GM12878 (cell line): ENCODE results near the gene PCID2. TPM values are rescaled to one million over a fixed set of nuclear protein-coding genes. Genes with fewer than 3 reads are reported as not detected.

ENCODE experiments used
- ATAC-seq: fragments of 200-7000 bp; cut with Tn5 transposase; 3 replicates; pipeline ENCODE4 v1.9.1; 2020; ENCODE audit warnings: mild to moderate bottlenecking, moderate library complexity
- BruUV-seq: library from RNA; stranded (reverse); fragments of 400-500 nt; replicated peaks from 2 replicates; lab custom pipeline; 2021; lab: Mats Ljungman, UMichigan
- CTCF ChIA-PET: fragments of 300-600 bp; sonication (Branson Sonifier 250); formaldehyde crosslinking; extraction: SDS; loops from one replicate; lab custom pipeline; 2021; ENCODE audit warnings: inconsistent platforms; lab: Yijun Ruan, JAX
- POLR2A ChIA-PET: fragments of 350-600 bp; formaldehyde crosslinking; extraction: SDS; loops from one replicate; lab custom pipeline; 2021; ENCODE audit warnings: inconsistent platforms; lab: Charles Lee
- RAD21 ChIA-PET: fragments of 300-600 bp; sonication (Branson Sonifier 250); formaldehyde crosslinking; loops from one replicate; lab custom pipeline; 2023; ENCODE audit warnings: antibody characterized with exemption; ENCODE audit not compliant: unreplicated experiment; lab: Charles Lee
- SMC1A ChIA-PET: fragments of 300-600 bp; sonication (Branson Sonifier 250); formaldehyde crosslinking; loops from one replicate; lab custom pipeline; 2023; ENCODE audit not compliant: unreplicated experiment, uncharacterized antibody; lab: Charles Lee
- DNase-seq: peaks from one replicate; pipeline ENCODE4 v3.0.0-alpha.2; 2011; ENCODE audit warnings: low read depth, low spot score
- FAIRE-seq: peaks from 3 replicates; lab custom pipeline; 2011; peaks lifted over from hg19 to GRCh38; lab: Jason Lieb, UNC
- H2AFZ ChIP-seq: 2 replicates; pipeline ENCODE4 v1.6.0; 2011; ENCODE audit warnings: low read depth, low read length, control low read depth; ENCODE audit not compliant: control insufficient read depth
- H3K27ac ChIP-seq: 2 replicates; pipeline ENCODE4 v1.5.1; 2011; ENCODE audit warnings: control low read depth; ENCODE audit not compliant: control insufficient read depth, insufficient read depth
- H3K27me3 ChIP-seq, 2 experiments: replicated peaks in 1 of 2; 2 replicates each; pipeline versions ENCODE4 v1.6.0 to v1.6.1; 2011; ENCODE audit warnings: low read length in 1 of 2; ENCODE audit not compliant: control insufficient read depth in 2 of 2, insufficient read depth in 2 of 2
- H3K36me3 ChIP-seq, 2 experiments: 2 replicates each; pipeline ENCODE4 v1.5.1; 2011; ENCODE audit warnings: low read length in 1 of 2; ENCODE audit not compliant: control insufficient read depth in 2 of 2, insufficient read depth in 2 of 2
- H3K4me1 ChIP-seq: 2 replicates; pipeline ENCODE4 v1.6.1; 2011; ENCODE audit warnings: mild to moderate bottlenecking, low read length, moderate library complexity, mixed read lengths; ENCODE audit not compliant: control insufficient read depth, insufficient read depth
- H3K4me2 ChIP-seq: 2 replicates; pipeline ENCODE4 v1.6.0; 2011; ENCODE audit warnings: control low read depth; ENCODE audit not compliant: control insufficient read depth, insufficient read depth
- H3K4me3 ChIP-seq: fragments of 200-600 bp; sonication (generic); 2 replicates; pipeline ENCODE4 v1.5.1; 2016
- H3K79me2 ChIP-seq: 2 replicates; pipeline ENCODE4 v1.6.0; 2011; ENCODE audit warnings: low read length; ENCODE audit not compliant: control insufficient read depth, insufficient read depth
- H3K9ac ChIP-seq: 2 replicates; pipeline ENCODE4 v1.8.0; 2011; ENCODE audit warnings: low read length, control low read depth, mixed read lengths; ENCODE audit not compliant: control insufficient read depth, insufficient read depth
- H3K9me3 ChIP-seq: replicated peaks from 3 replicates; pipeline ENCODE4 v1.5.1; 2011; ENCODE audit warnings: mild to moderate bottlenecking, low read length; ENCODE audit not compliant: control insufficient read depth, insufficient read depth
- H4K20me1 ChIP-seq: 2 replicates; pipeline ENCODE4 v1.6.0; 2011; ENCODE audit not compliant: control insufficient read depth, insufficient read depth
- DPF2 ChIP-seq: fragments of 450-650 bp; IDR thresholded peaks from 2 replicates; pipeline ENCODE4 v1.6.1; 2017; ENCODE audit warnings: mild to moderate bottlenecking
- NBN ChIP-seq: fragments of 450-650 bp; IDR thresholded peaks from 2 replicates; pipeline ENCODE4 v1.6.1; 2016
- PAX8 ChIP-seq: fragments of 450-650 bp; IDR thresholded peaks from 2 replicates; pipeline ENCODE4 v1.6.1; 2017; ENCODE audit warnings: mild to moderate bottlenecking, moderate library complexity
- RB1 ChIP-seq: fragments of 450-650 bp; formaldehyde crosslinking; IDR thresholded peaks from 2 replicates; pipeline ENCODE4 v1.6.1; 2017; ENCODE audit warnings: mild to moderate bottlenecking, borderline replicate concordance
- SUPT20H ChIP-seq: IDR thresholded peaks from 2 replicates; pipeline ENCODE4 v1.6.1; 2011; ENCODE audit warnings: low read depth, mild to moderate bottlenecking, low read length, moderate library complexity, borderline replicate concordance; ENCODE audit not compliant: control insufficient read depth
- TAF1 ChIP-seq: IDR thresholded peaks from 2 replicates; pipeline ENCODE4 v1.6.1; 2011; ENCODE audit warnings: mild to moderate bottlenecking, low read depth, low read length, borderline replicate concordance
- USF2 ChIP-seq: IDR thresholded peaks from 2 replicates; pipeline ENCODE4 v1.6.1; 2011; ENCODE audit warnings: low read depth, low read length, improper control_type of control experiment, borderline replicate concordance
- WGBS: methylation state at CpG from one replicate; pipeline ENCODE4 v1.1.6; 2016; ENCODE audit warnings: low lambda C conversion rate; ENCODE audit not compliant: insufficient replicate concordance, insufficient coverage; ENCODE audit errors: missing lambda C conversion rate; 5-methylcytosine and 5-hydroxymethylcytosine counted together
- in situ Hi-C: fragments of 300-500 bp; cut with MboI; formaldehyde crosslinking; loops from 9 replicates; pipeline ENCODE4 v1.14.3; 2018; ENCODE audit warnings: mixed read lengths
- intact Hi-C: fragments of 100-400 bp; cut with micrococcal nuclease; formaldehyde crosslinking; loops from one replicate; pipeline ENCODE4 v1.14.2; 2022; ENCODE audit not compliant: unreplicated experiment
- polyA plus RNA-seq, 11 experiments: library from polyadenylated mRNA; depleted of rRNA in 4 of 11; unstranded in 6 of 11; stranded (reverse) in 5 of 11; fragments of >200 nt; fragmentation: Nextera tagmentation in 4 of 11; fragmentation: Illumina TruSeq in 1 of 11; extraction: Ambion mirVana in 4 of 11; extraction: Trizol in 1 of 11; gene quantifications; 1 replicate in 1 of 11; 2 replicates in 10 of 11; pipeline versions ENCODE4 v1.2.1 to v1.2.3, GENCODE V29; 2011 to 2016; ENCODE audit warnings: inconsistent platforms in 2 of 11, missing spikeins in 2 of 11, low read depth in 1 of 11
- total RNA-seq, 4 experiments: library from RNA; depleted of rRNA in 3 of 4; stranded (reverse); fragments of >200 nt in 3 of 4; fragmentation: Illumina TruSeq in 1 of 4; extraction: Trizol in 1 of 4; gene quantifications; 2 replicates each; pipeline versions ENCODE4 v1.2.1 to v1.2.3, GENCODE V29; 2013 to 2021

PCID2 gene
- total and polyA plus RNA-seq, 10 of the 15 experiments (the other 5 are each of a cell fraction or from before 2014, with no cell fraction given) = 37.0 to 98.1 (median 58.3) TPM

- BruUV-seq = no TSS peak
- ATAC-seq (no peak), DNase-seq (no peak), FAIRE-seq (no peak)
- Histone ChIP-seq H3K27me3 (no peaks in the 10 kb centered on the region), H3K4me1 (no peaks in the 10 kb centered on the region), H3K9ac (no peak overlapping the region), H3K79me2 (no peaks in the 10 kb centered on the region), H4K20me1 (no peaks in the 10 kb centered on the region), H2AFZ (no peak overlapping the region), H3K27ac (no peak overlapping the region), H3K4me2 (no peak overlapping the region), H3K9me3 (no peaks in the 10 kb centered on the region; the same call in 2 of the 3 replicates), H3K4me3 (no peak overlapping the region), H3K36me3 (no peaks in the 10 kb centered on the region)
- intact Hi-C loops (no loop called here), in situ Hi-C loops (no loop called here)
- no peak for TF ChIP-seq DPF2
- TF ChIP-seq TAF1 = no peak
- no peak for TF ChIP-seq USF2
- TF ChIP-seq PAX8 = no peak
- TF ChIP-seq RB1 = no peak
- no peak for TF ChIP-seq SUPT20H
- TF ChIP-seq NBN = no peak
- ChIA-PET SMC1A (no interaction called here), POLR2A (no interaction called here), CTCF (no interaction called here), RAD21 (no interaction called here)
- whole genome bisulfite sequencing = 34% methylated on average over 9 of the region's 9 CpGs
Observed at GRCh38 chr13:113146750-113147149, 61.7 kb downstream of the PCID2 start.
